HepG2 (cell line): ENCODE measurements around the gene ITPK1. TPM values are rescaled to one million over a fixed set of nuclear protein-coding genes. Genes with fewer than 3 reads are reported as not detected.

ENCODE experiments used
- ATAC-seq: fragments of 200-7000 bp; cut with Tn5 transposase; 3 replicates; pipeline ENCODE4 v1.9.1; 2020; ENCODE audit warnings: mild to moderate bottlenecking, moderate library complexity
- BruUV-seq: library from RNA; stranded (reverse); fragments of 400-500 nt; replicated peaks from 2 replicates; lab custom pipeline; 2021; lab: Mats Ljungman, UMichigan
- CTCF ChIA-PET: fragments of 300-600 bp; formaldehyde crosslinking; extraction: SDS; loops from one replicate; lab custom pipeline; 2021; ENCODE audit warnings: low total read pairs, inconsistent platforms, low intra/inter-chr PET ratio; lab: Yijun Ruan, JAX
- POLR2A ChIA-PET: fragments of 350-600 bp; sonication (Branson Sonifier 250); formaldehyde crosslinking; loops from one replicate; lab custom pipeline; 2020; ENCODE audit warnings: antibody characterized with exemption, inconsistent platforms; lab: Yijun Ruan, JAX
- DNase-seq: peaks from one replicate; pipeline ENCODE4 v3.0.0-alpha.2; 2015; ENCODE audit warnings: low spot score
- FAIRE-seq: peaks from 3 replicates; lab custom pipeline; 2011; peaks lifted over from hg19 to GRCh38; lab: Jason Lieb, UNC
- H2AFZ ChIP-seq: one replicate; pipeline ENCODE4 v1.6.1; 2011; ENCODE audit warnings: low read length, inconsistent platforms
- H3K27ac ChIP-seq: fragments of 300-600 bp; 3 replicates; pipeline ENCODE4 v1.8.0; 2011; ENCODE audit warnings: mixed run types, mild to moderate bottlenecking, mixed read lengths, low read length, inconsistent platforms; ENCODE audit not compliant: insufficient read depth; ENCODE audit errors: extremely low read length
- H3K27me3 ChIP-seq, 2 experiments: fragments of 200-600 bp in 1 of 2; 2 replicates in 1 of 2; 3 replicates in 1 of 2; pipeline versions ENCODE4 v1.6.0 to v1.8.0; 2011; ENCODE audit warnings: low read length in 2 of 2, mild to moderate bottlenecking in 2 of 2, moderate library complexity in 2 of 2, inconsistent platforms in 1 of 2; ENCODE audit not compliant: insufficient read depth in 2 of 2, control insufficient read depth in 1 of 2
- H3K36me3 ChIP-seq, 2 experiments: fragments of 200-600 bp in 1 of 2; replicated peaks in 1 of 2; 2 replicates in 1 of 2; 3 replicates in 1 of 2; pipeline versions ENCODE4 v1.5.1 to v1.8.0; 2011; ENCODE audit warnings: low read length in 2 of 2, inconsistent platforms in 1 of 2; ENCODE audit not compliant: insufficient read depth in 2 of 2, control insufficient read depth in 1 of 2
- H3K4me1 ChIP-seq: 2 replicates; pipeline ENCODE4 v1.5.1; 2012; ENCODE audit warnings: low read length, inconsistent platforms; ENCODE audit not compliant: insufficient read depth
- H3K4me2 ChIP-seq: 2 replicates; pipeline ENCODE4 v1.6.0; 2011; ENCODE audit warnings: low read depth, low read length, inconsistent platforms
- H3K4me3 ChIP-seq, 3 experiments: fragments of 200-600 bp in 1 of 3; sonication (generic), shearing (Covaris generic) in 1 of 3; replicated peaks in 1 of 3; 2 replicates each; pipeline ENCODE4 v1.5.1; 2011 to 2016; ENCODE audit warnings: low read length in 3 of 3, inconsistent platforms in 2 of 3, low read depth in 2 of 3, mild to moderate bottlenecking in 2 of 3, control low read depth in 1 of 3, mixed read lengths in 1 of 3; ENCODE audit not compliant: insufficient read depth in 1 of 3
- H3K79me2 ChIP-seq: one replicate; pipeline ENCODE4 v1.6.1; 2011; ENCODE audit warnings: low read length, inconsistent platforms; ENCODE audit not compliant: insufficient read depth
- H3K9ac ChIP-seq: 2 replicates; pipeline ENCODE4 v1.6.0; 2011; ENCODE audit warnings: mild to moderate bottlenecking, low read depth, low read length, inconsistent platforms; ENCODE audit not compliant: insufficient read depth
- H3K9me3 ChIP-seq: 2 replicates; pipeline ENCODE4 v1.5.1; 2012; ENCODE audit warnings: mild to moderate bottlenecking, low read length
- H4K20me1 ChIP-seq: 2 replicates; pipeline ENCODE4 v1.6.0; 2011; ENCODE audit warnings: inconsistent platforms, mild to moderate bottlenecking, low read length, moderate library complexity; ENCODE audit not compliant: insufficient read depth
- KLF13 ChIP-seq: sonication (generic); formaldehyde crosslinking; IDR thresholded peaks from 2 replicates; pipeline ENCODE4 v1.4.0; 2020; ENCODE audit warnings: mild to moderate bottlenecking, missing genetic modification reagents
- ZBTB20 ChIP-seq: sonication (generic); formaldehyde crosslinking; IDR thresholded peaks from 2 replicates; pipeline ENCODE4 v1.8.1; 2023; ENCODE audit warnings: missing genetic modification reagents, low read depth, mild to moderate bottlenecking, borderline replicate concordance
- ZNF446 ChIP-seq: sonication (generic); formaldehyde crosslinking; IDR thresholded peaks from 2 replicates; pipeline ENCODE4 v1.5.0; 2020; ENCODE audit warnings: mild to moderate bottlenecking, missing genetic modification reagents
- WGBS: methylation state at CpG from one replicate; pipeline ENCODE4 v1.1.6; 2017; ENCODE audit warnings: low lambda C conversion rate; 5-methylcytosine and 5-hydroxymethylcytosine counted together
- in situ Hi-C: cut with HindIII; loops from 2 replicates; pipeline ENCODE4 v1.10.0; 2017; ENCODE audit warnings: low pct_unique_long_range_greater_than_20kb; ENCODE audit not compliant: extremely low pct_ligation_motif_present
- intact Hi-C: fragments of 100-400 bp; cut with micrococcal nuclease; formaldehyde crosslinking; loops from one replicate; pipeline ENCODE4 v1.10.0; 2022; ENCODE audit not compliant: unreplicated experiment
- polyA plus RNA-seq, 8 experiments: library from polyadenylated mRNA; depleted of rRNA in 3 of 8; stranded (reverse) in 7 of 8; unstranded in 1 of 8; fragments of >200 nt; fragmentation: Illumina TruSeq in 4 of 8; extraction: Trizol in 4 of 8; gene quantifications; 2 replicates each; pipeline versions ENCODE4 v1.2.1 to v1.2.3, GENCODE V29; 2011 to 2016; ENCODE audit warnings: low read depth in 4 of 8, missing spikeins in 1 of 8, mixed read lengths in 1 of 8; ENCODE audit not compliant: insufficient read depth in 1 of 8
- total RNA-seq, 5 experiments: library from RNA; depleted of rRNA; stranded (reverse); fragments of >200 nt; fragmentation: Illumina TruSeq; extraction: Trizol; gene quantifications; 2 replicates each; pipeline ENCODE4 v1.2.3, GENCODE V29; 2016; ENCODE audit warnings: low read depth in 1 of 5
- TF ChIP-seq, protein P1 (sequence below): IDR thresholded peaks from 2 replicates; pipeline ENCODE4 v1.6.1; 2016; ENCODE audit warnings: missing compliant biosample characterization, missing genetic modification reagents, borderline replicate concordance
- TF ChIP-seq, protein P2 (sequence below): sonication (generic); formaldehyde crosslinking; IDR thresholded peaks from 2 replicates; pipeline ENCODE4 v1.5.0; 2020; ENCODE audit warnings: mild to moderate bottlenecking, missing genetic modification reagents

Gene ITPK1
- total and polyA plus RNA-seq, 2 of the 13 experiments (the other 11 are each of a cell fraction or from before 2014, with no cell fraction given) = 20.5 to 47.5 TPM

DNA sequence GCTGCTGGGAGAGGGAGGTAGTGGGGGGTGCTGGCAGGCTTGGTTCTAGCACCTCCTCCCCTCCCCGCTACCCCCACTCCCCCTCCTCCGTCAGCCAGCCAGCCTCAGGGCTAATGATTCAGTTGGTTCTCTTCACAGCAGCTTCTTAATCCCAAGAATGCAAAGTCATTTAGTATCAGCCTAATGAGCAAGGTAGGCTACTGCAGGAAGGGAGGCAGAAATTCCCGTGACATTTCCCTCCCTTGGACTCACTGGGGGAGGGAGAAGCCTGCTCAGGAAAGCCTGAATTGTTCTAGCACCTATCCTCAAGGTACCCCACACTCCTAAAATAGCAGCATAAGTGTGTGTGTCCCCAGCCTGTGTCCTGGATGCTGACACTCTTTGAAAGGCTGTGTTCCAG, 29.8 kb downstream of the ITPK1 start:
- no peaks in the 10 kb centered on the region; a peak in 1 of 5 replicates for H3K36me3 ChIP-seq
- H3K9me3 ChIP-seq = no peaks in the 10 kb centered on the region
- H3K4me2 ChIP-seq = no peak overlapping the region
- BruUV-seq = no TSS peak
- peaks cover 4% of the 10 kb centered on the region for H4K20me1 ChIP-seq
- H3K27me3 ChIP-seq = no peaks in the 10 kb centered on the region
- no peak overlapping the region for H3K4me3 ChIP-seq
- intact Hi-C loops = no loop called here
- CTCF ChIA-PET = no interaction called here
- POLR2A ChIA-PET = no interaction called here
- ATAC-seq = no peak
- TF ChIP-seq, protein P1, sequence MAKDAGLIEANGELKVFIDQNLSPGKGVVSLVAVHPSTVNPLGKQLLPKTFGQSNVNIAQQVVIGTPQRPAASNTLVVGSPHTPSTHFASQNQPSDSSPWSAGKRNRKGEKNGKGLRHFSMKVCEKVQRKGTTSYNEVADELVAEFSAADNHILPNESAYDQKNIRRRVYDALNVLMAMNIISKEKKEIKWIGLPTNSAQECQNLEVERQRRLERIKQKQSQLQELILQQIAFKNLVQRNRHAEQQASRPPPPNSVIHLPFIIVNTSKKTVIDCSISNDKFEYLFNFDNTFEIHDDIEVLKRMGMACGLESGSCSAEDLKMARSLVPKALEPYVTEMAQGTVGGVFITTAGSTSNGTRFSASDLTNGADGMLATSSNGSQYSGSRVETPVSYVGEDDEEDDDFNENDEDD (CRISPR knock-in tag) = no peak
- TF ChIP-seq KLF13 (CRISPR knock-in tag) (no peak), ZNF446 (CRISPR knock-in tag) (no peak), ZBTB20 (no peak)
- TF ChIP-seq, protein P2, sequence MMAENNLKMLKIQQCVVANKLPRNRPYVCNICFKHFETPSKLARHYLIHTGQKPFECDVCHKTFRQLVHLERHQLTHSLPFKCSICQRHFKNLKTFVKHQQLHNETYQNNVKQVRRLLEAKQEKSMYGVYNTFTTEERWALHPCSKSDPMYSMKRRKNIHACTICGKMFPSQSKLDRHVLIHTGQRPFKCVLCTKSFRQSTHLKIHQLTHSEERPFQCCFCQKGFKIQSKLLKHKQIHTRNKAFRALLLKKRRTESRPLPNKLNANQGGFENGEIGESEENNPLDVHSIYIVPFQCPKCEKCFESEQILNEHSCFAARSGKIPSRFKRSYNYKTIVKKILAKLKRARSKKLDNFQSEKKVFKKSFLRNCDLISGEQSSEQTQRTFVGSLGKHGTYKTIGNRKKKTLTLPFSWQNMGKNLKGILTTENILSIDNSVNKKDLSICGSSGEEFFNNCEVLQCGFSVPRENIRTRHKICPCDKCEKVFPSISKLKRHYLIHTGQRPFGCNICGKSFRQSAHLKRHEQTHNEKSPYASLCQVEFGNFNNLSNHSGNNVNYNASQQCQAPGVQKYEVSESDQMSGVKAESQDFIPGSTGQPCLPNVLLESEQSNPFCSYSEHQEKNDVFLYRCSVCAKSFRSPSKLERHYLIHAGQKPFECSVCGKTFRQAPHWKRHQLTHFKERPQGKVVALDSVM = no peak
- TF ChIP-seq, all 625 proteins: peak for 0
- peaks cover 21% of the 10 kb centered on the region for H3K4me1 ChIP-seq
- DNase-seq (no peak), FAIRE-seq (no peak)
- in situ Hi-C loops = no loop called here
- H3K79me2 ChIP-seq = no peaks in the 10 kb centered on the region
- 100% methylated on average over 3 of the region's 3 CpGs for WGBS
- H2AFZ ChIP-seq = no peak overlapping the region
- no peak overlapping the region for H3K27ac ChIP-seq
- no peak overlapping the region for H3K9ac ChIP-seq
